Measurements from ENCODE around the gene INSYN2B. TPM values are rescaled to one million over a fixed set of nuclear protein-coding genes. Genes with fewer than 3 reads are reported as not detected.

The INSYN2B gene
- total and polyA plus RNA-seq, 7 experiments from 2014 or later: 0.08 to 0.12 TPM; not detected in 5

- Mint-ChIP-seq H3K27me3 (no peaks in the 10 kb centered on the region), H3K36me3 (peaks cover 0 to 43% (median 33%) of the 10 kb centered on the region in 5 donors), H3K4me3 (no peak overlapping the region), H3K4me1 (peaks cover 0 to 13% (median 4%) of the 10 kb centered on the region in 7 donors), H3K27ac (peak overlapping the region in 3 of 9 donors; percentile 12 to 39 (median 39)), H3K9me3 (peaks cover 0 to 1% (median 0%) of the 10 kb centered on the region in 11 donors)
- no peaks in the 10 kb centered on the region for H3K9me3 ChIP-seq (ENCODE audit: control insufficient read depth in 2 of 3, low read length in 3 of 3)
- ChIA-PET POLR2A (no interaction called here), CTCF (no interaction called here)
- no peak for DNase-seq
- H3K27ac ChIP-seq (ENCODE audit: low read depth, low read length): no peak overlapping the region
- intact Hi-C loops (cut with micrococcal nuclease): no loop called here
- H3K4me3 ChIP-seq (ENCODE audit: low read length): no peak overlapping the region
- peaks cover 0 to 4% (median 0%) of the 10 kb centered on the region in 3 experiments for H3K36me3 ChIP-seq (ENCODE audit: control insufficient read depth in 2 of 3, insufficient read depth in 3 of 3, low read length in 3 of 3)
- ATAC-seq: no peak
- H3K4me1 ChIP-seq (ENCODE audit: control insufficient read depth in 2 of 2, insufficient read depth in 2 of 2, low read length in 2 of 2): no peaks in the 10 kb centered on the region
- H3K27me3 ChIP-seq (ENCODE audit: control insufficient read depth in 2 of 2, insufficient read depth in 2 of 2, low read length in 2 of 2): no peaks in the 10 kb centered on the region
Observed at GRCh38 chr5:169970339-169970738, 10.0 kb downstream of the INSYN2B start.

GRCh38 chr5:169964246-169964645 lies 16.0 kb downstream of the INSYN2B start:
- Mint-ChIP-seq H3K9me3 (no peaks in the 10 kb centered on the region), H3K4me3 (no peak overlapping the region), H3K27me3 (no peaks in the 10 kb centered on the region), H3K27ac (no peak overlapping the region), H3K4me1 (peaks cover 0 to 18% (median 9%) of the 10 kb centered on the region in 7 donors), H3K36me3 (peaks cover 8 to 51% (median 30%) of the 10 kb centered on the region in 5 donors)
- POLR2A ChIA-PET: no interaction called here
- Histone ChIP-seq H3K36me3 (ENCODE audit: control insufficient read depth in 2 of 3, insufficient read depth in 3 of 3, low read length in 3 of 3) (no peaks in the 10 kb centered on the region), H3K4me1 (ENCODE audit: control insufficient read depth in 2 of 2, insufficient read depth in 2 of 2, low read length in 2 of 2) (no peaks in the 10 kb centered on the region), H3K27ac (ENCODE audit: low read depth, low read length) (no peak overlapping the region), H3K9me3 (ENCODE audit: control insufficient read depth in 2 of 3, low read length in 3 of 3) (no peaks in the 10 kb centered on the region), H3K27me3 (ENCODE audit: control insufficient read depth in 2 of 2, insufficient read depth in 2 of 2, low read length in 2 of 2) (no peaks in the 10 kb centered on the region), H3K4me3 (ENCODE audit: low read length) (no peak overlapping the region)
- CTCF ChIA-PET: no interaction called here
- intact Hi-C loops (cut with micrococcal nuclease): no loop called here
- DNase-seq (no peak), ATAC-seq (no peak)

- H3K36me3 Mint-ChIP-seq: peaks cover 7 to 40% (median 16%) of the 10 kb centered on the region in 5 donors
- ChIA-PET POLR2A (no interaction called here), CTCF (no interaction called here)
- H3K27ac Mint-ChIP-seq: no peak overlapping the region
- H3K9me3 ChIP-seq (ENCODE audit: control insufficient read depth in 2 of 3, low read length in 3 of 3): no peaks in the 10 kb centered on the region
- no peak overlapping the region for H3K4me3 ChIP-seq (ENCODE audit: low read length)
- H3K27me3 Mint-ChIP-seq: no peaks in the 10 kb centered on the region
- no peak overlapping the region for H3K4me3 Mint-ChIP-seq
- intact Hi-C loops (cut with micrococcal nuclease): no loop called here
- no peaks in the 10 kb centered on the region for H3K27me3 ChIP-seq (ENCODE audit: control insufficient read depth in 2 of 2, insufficient read depth in 2 of 2, low read length in 2 of 2)
- ATAC-seq: no peak
- H3K4me1 Mint-ChIP-seq: peaks cover 0 to 9% (median 4%) of the 10 kb centered on the region in 7 donors
- H3K4me1 ChIP-seq (ENCODE audit: control insufficient read depth in 2 of 2, insufficient read depth in 2 of 2, low read length in 2 of 2): no peaks in the 10 kb centered on the region
- DNase-seq: no peak
- H3K36me3 ChIP-seq (ENCODE audit: control insufficient read depth in 2 of 3, insufficient read depth in 3 of 3, low read length in 3 of 3): no peaks in the 10 kb centered on the region
- no peaks in the 10 kb centered on the region for H3K9me3 Mint-ChIP-seq
- no peak overlapping the region for H3K27ac ChIP-seq (ENCODE audit: low read depth, low read length)
Observed at GRCh38 chr5:169960659-169961058, 19.6 kb downstream of the INSYN2B start.

- no peak overlapping the region for H3K27ac ChIP-seq (ENCODE audit: low read depth, low read length)
- no peaks in the 10 kb centered on the region for H3K27me3 ChIP-seq (ENCODE audit: control insufficient read depth in 2 of 2, insufficient read depth in 2 of 2, low read length in 2 of 2)
- ChIA-PET CTCF (interaction anchor here (0.6 kb wide), 1 partner anchor 1117 kb away, joined by 3 read pairs; no protein-coding TSS in a partner anchor), POLR2A (no interaction called here)
- intact Hi-C loops (cut with micrococcal nuclease): no loop called here
- peaks cover 0 to 9% (median 5%) of the 10 kb centered on the region in 7 donors for H3K4me1 Mint-ChIP-seq
- ATAC-seq (no peak), DNase-seq (no peak)
- H3K9me3 ChIP-seq (ENCODE audit: control insufficient read depth in 2 of 3, low read length in 3 of 3): no peaks in the 10 kb centered on the region
- H3K9me3 Mint-ChIP-seq: no peaks in the 10 kb centered on the region
- H3K36me3 Mint-ChIP-seq: peaks cover 8 to 41% (median 20%) of the 10 kb centered on the region in 5 donors
- peaks cover 0 to 5% (median 0%) of the 10 kb centered on the region in 3 experiments for H3K36me3 ChIP-seq (ENCODE audit: control insufficient read depth in 2 of 3, insufficient read depth in 3 of 3, low read length in 3 of 3)
- no peak overlapping the region for H3K27ac Mint-ChIP-seq
- H3K4me3 ChIP-seq (ENCODE audit: low read length): no peak overlapping the region
- no peak overlapping the region for H3K4me3 Mint-ChIP-seq
- H3K4me1 ChIP-seq (ENCODE audit: control insufficient read depth in 2 of 2, insufficient read depth in 2 of 2, low read length in 2 of 2): no peaks in the 10 kb centered on the region
- no peaks in the 10 kb centered on the region for H3K27me3 Mint-ChIP-seq
Observed at GRCh38 chr5:169958278-169958677, 22.0 kb downstream of the INSYN2B start.

- Histone ChIP-seq H3K27ac (ENCODE audit: low read depth, low read length) (no peak overlapping the region), H3K36me3 (ENCODE audit: control insufficient read depth in 2 of 3, insufficient read depth in 3 of 3, low read length in 3 of 3) (peaks cover 0 to 10% (median 0%) of the 10 kb centered on the region in 3 experiments), H3K27me3 (ENCODE audit: control insufficient read depth in 2 of 2, insufficient read depth in 2 of 2, low read length in 2 of 2) (no peaks in the 10 kb centered on the region), H3K9me3 (ENCODE audit: control insufficient read depth in 2 of 3, low read length in 3 of 3) (no peaks in the 10 kb centered on the region), H3K4me1 (ENCODE audit: control insufficient read depth in 2 of 2, insufficient read depth in 2 of 2, low read length in 2 of 2) (no peaks in the 10 kb centered on the region), H3K4me3 (ENCODE audit: low read length) (no peak overlapping the region)
- Mint-ChIP-seq H3K36me3 (peaks cover 4 to 39% (median 23%) of the 10 kb centered on the region in 5 donors), H3K9me3 (no peaks in the 10 kb centered on the region), H3K4me3 (no peak overlapping the region), H3K27ac (peak overlapping the region in 1 of 9 donors; percentile 22), H3K27me3 (no peaks in the 10 kb centered on the region), H3K4me1 (peaks cover 0 to 10% (median 0%) of the 10 kb centered on the region in 7 donors)
- no peak for DNase-seq
- ChIA-PET POLR2A (no interaction called here), CTCF (no interaction called here)
- intact Hi-C loops (cut with micrococcal nuclease): no loop called here
- ATAC-seq: no peak
Observed at GRCh38 chr5:169956756-169957155, 23.5 kb downstream of the INSYN2B start.

- CTCF ChIA-PET: no interaction called here
- H3K4me3 Mint-ChIP-seq: no peak overlapping the region
- POLR2A ChIA-PET: no interaction called here
- H3K4me3 ChIP-seq (ENCODE audit: low read length): no peak overlapping the region
- no peaks in the 10 kb centered on the region for H3K4me1 ChIP-seq (ENCODE audit: control insufficient read depth in 2 of 2, insufficient read depth in 2 of 2, low read length in 2 of 2)
- DNase-seq (no peak), ATAC-seq (no peak)
- H3K27me3 Mint-ChIP-seq: no peaks in the 10 kb centered on the region
- H3K9me3 Mint-ChIP-seq: no peaks in the 10 kb centered on the region
- H3K27me3 ChIP-seq (ENCODE audit: control insufficient read depth in 2 of 2, insufficient read depth in 2 of 2, low read length in 2 of 2): no peaks in the 10 kb centered on the region
- no peak overlapping the region for H3K27ac ChIP-seq (ENCODE audit: low read depth, low read length)
- H3K36me3 Mint-ChIP-seq: peaks cover 4 to 45% (median 23%) of the 10 kb centered on the region in 5 donors
- H3K36me3 ChIP-seq (ENCODE audit: control insufficient read depth in 2 of 3, insufficient read depth in 3 of 3, low read length in 3 of 3): peaks cover 0 to 13% (median 0%) of the 10 kb centered on the region in 3 experiments
- intact Hi-C loops (cut with micrococcal nuclease): no loop called here
- H3K4me1 Mint-ChIP-seq: peaks cover 0 to 16% (median 0%) of the 10 kb centered on the region in 7 donors
- H3K27ac Mint-ChIP-seq: no peak overlapping the region
- no peaks in the 10 kb centered on the region for H3K9me3 ChIP-seq (ENCODE audit: control insufficient read depth in 2 of 3, low read length in 3 of 3)
Observed at GRCh38 chr5:169956126-169956525, 24.2 kb downstream of the INSYN2B start.

- no peak for DNase-seq
- Histone ChIP-seq H3K36me3 (ENCODE audit: control insufficient read depth in 2 of 3, insufficient read depth in 3 of 3, low read length in 3 of 3) (peaks cover 0 to 17% (median 0%) of the 10 kb centered on the region in 3 experiments), H3K27me3 (ENCODE audit: control insufficient read depth in 2 of 2, insufficient read depth in 2 of 2, low read length in 2 of 2) (no peaks in the 10 kb centered on the region), H3K4me1 (ENCODE audit: control insufficient read depth in 2 of 2, insufficient read depth in 2 of 2, low read length in 2 of 2) (no peaks in the 10 kb centered on the region), H3K9me3 (ENCODE audit: control insufficient read depth in 2 of 3, low read length in 3 of 3) (no peaks in the 10 kb centered on the region), H3K4me3 (ENCODE audit: low read length) (no peak overlapping the region), H3K27ac (ENCODE audit: low read depth, low read length) (no peak overlapping the region)
- no peak overlapping the region for H3K4me3 Mint-ChIP-seq
- ChIA-PET POLR2A (no interaction called here), CTCF (no interaction called here)
- ATAC-seq: no peak
- H3K27me3 Mint-ChIP-seq: no peaks in the 10 kb centered on the region
- H3K27ac Mint-ChIP-seq: peak overlapping the region in 1 of 9 donors; percentile 57
- H3K4me1 Mint-ChIP-seq: peaks cover 0 to 18% (median 0%) of the 10 kb centered on the region in 7 donors
- no peaks in the 10 kb centered on the region for H3K9me3 Mint-ChIP-seq
- peaks cover 4 to 53% (median 23%) of the 10 kb centered on the region in 5 donors for H3K36me3 Mint-ChIP-seq
- intact Hi-C loops (cut with micrococcal nuclease): no loop called here
Observed at GRCh38 chr5:169954786-169955185, 25.5 kb downstream of the INSYN2B start.
